ENCODE measurements around the gene SPARCL1. TPM values are rescaled to one million over a fixed set of nuclear protein-coding genes. Genes with fewer than 3 reads are reported as not detected.

The SPARCL1 gene
- total RNA-seq, 2 experiments from 2014 or later = not detected

- Mint-ChIP-seq H3K4me3 (no peak overlapping the region), H3K9me3 (no peaks in the 10 kb centered on the region), H3K27me3 (peaks cover 4% of the 10 kb centered on the region), H3K27ac (no peak overlapping the region), H3K36me3 (no peaks in the 10 kb centered on the region), H3K4me1 (no peaks in the 10 kb centered on the region)
- no peak for DNase-seq
These were observed 18.0 kb upstream of the SPARCL1 start for GRCh38 chr4:87547016-87547708.

GRCh38 chr4:87545052-87545451 is 15.9 kb upstream of the SPARCL1 start:
- Mint-ChIP-seq H3K4me3 (no peak overlapping the region), H3K4me1 (no peaks in the 10 kb centered on the region), H3K27me3 (peaks cover 4% of the 10 kb centered on the region), H3K36me3 (no peaks in the 10 kb centered on the region), H3K9me3 (no peaks in the 10 kb centered on the region), H3K27ac (no peak overlapping the region)
- no peak for DNase-seq

GRCh38 chr4:87543835-87544461 is 14.8 kb upstream of the SPARCL1 start:
- no peak for DNase-seq
- no peaks in the 10 kb centered on the region for H3K36me3 Mint-ChIP-seq
- no peaks in the 10 kb centered on the region for H3K9me3 Mint-ChIP-seq
- H3K4me1 Mint-ChIP-seq = no peaks in the 10 kb centered on the region
- H3K27me3 Mint-ChIP-seq = peaks cover 4% of the 10 kb centered on the region
- H3K27ac Mint-ChIP-seq = no peak overlapping the region
- H3K4me3 Mint-ChIP-seq = no peak overlapping the region

- H3K9me3 Mint-ChIP-seq = no peaks in the 10 kb centered on the region
- peaks cover 4% of the 10 kb centered on the region for H3K27me3 Mint-ChIP-seq
- no peak overlapping the region for H3K27ac Mint-ChIP-seq
- H3K4me3 Mint-ChIP-seq = no peak overlapping the region
- no peak for DNase-seq
- no peaks in the 10 kb centered on the region for H3K4me1 Mint-ChIP-seq
- H3K36me3 Mint-ChIP-seq = no peaks in the 10 kb centered on the region
These were observed 13.6 kb upstream of the SPARCL1 start for GRCh38 chr4:87542734-87543312.

DNA sequence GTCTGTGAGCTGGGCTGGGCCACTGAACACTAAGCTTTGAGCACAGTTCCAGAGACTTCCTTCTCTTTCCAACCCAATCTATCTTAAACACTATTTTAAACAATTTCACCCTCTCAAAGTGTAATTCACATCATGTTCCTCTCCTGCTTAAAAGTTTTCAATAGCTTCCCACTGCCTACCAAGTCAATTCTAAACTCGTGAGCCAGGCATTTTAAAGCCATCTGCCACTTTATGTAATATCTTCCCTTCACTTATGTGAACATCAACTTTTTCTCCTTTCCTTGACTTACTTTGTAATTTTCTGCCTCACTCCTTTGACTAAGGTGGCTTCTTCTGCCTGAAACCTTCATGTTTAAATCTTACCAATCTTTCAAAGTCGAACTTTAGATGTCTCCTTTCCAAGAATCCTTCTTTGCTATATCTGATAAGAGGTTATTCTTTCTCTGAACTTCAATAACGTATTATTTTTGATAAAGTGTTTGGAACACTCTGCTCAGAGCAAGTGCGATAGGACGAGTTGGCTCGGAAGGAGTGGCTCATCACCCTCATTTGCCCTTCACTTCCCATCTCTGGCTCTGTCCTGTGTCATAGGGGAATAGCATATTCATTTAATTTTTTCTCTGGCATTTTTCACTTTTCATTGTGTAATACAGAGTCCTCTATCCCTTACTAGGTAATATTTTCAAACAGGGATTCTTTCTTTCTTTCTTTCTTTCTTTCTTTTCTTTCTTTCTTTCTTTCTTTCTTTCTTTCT is 13.0 kb upstream of the SPARCL1 start:
- H3K36me3 Mint-ChIP-seq = no peaks in the 10 kb centered on the region
- no peak for DNase-seq
- H3K4me3 Mint-ChIP-seq = no peak overlapping the region
- peaks cover 4% of the 10 kb centered on the region for H3K27me3 Mint-ChIP-seq
- no peaks in the 10 kb centered on the region for H3K4me1 Mint-ChIP-seq
- no peaks in the 10 kb centered on the region for H3K9me3 Mint-ChIP-seq
- H3K27ac Mint-ChIP-seq = no peak overlapping the region

DNA sequence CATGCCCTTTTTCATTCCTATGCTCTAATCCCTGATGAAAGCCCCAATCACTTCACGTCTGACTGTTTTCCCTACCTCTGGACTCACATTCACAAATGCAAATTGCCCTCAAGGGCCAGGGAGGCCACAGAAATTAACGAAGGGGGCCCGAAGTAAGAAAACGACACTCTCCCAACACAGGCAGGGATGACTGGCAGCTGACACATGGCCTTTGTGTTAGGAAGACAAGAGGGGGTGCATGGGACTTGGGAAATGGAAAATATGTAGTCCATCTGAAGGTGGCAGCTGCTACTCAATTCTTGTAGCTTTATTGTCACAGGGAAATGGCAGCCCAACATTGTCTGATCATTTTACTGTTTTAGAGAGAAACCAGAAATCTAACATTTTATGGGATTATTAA is 12.3 kb upstream of the SPARCL1 start:
- H3K36me3 Mint-ChIP-seq = no peaks in the 10 kb centered on the region
- no peaks in the 10 kb centered on the region for H3K4me1 Mint-ChIP-seq
- no peak overlapping the region for H3K4me3 Mint-ChIP-seq
- H3K27ac Mint-ChIP-seq = no peak overlapping the region
- DNase-seq = no peak
- H3K27me3 Mint-ChIP-seq = peaks cover 4% of the 10 kb centered on the region
- no peaks in the 10 kb centered on the region for H3K9me3 Mint-ChIP-seq

GRCh38 chr4:87540146-87541058 is 11.2 kb upstream of the SPARCL1 start:
- Mint-ChIP-seq H3K4me1 (no peaks in the 10 kb centered on the region), H3K9me3 (no peaks in the 10 kb centered on the region), H3K27ac (no peak overlapping the region), H3K27me3 (peaks cover 4% of the 10 kb centered on the region), H3K4me3 (no peak overlapping the region), H3K36me3 (no peaks in the 10 kb centered on the region)
- no peak for DNase-seq

DNA sequence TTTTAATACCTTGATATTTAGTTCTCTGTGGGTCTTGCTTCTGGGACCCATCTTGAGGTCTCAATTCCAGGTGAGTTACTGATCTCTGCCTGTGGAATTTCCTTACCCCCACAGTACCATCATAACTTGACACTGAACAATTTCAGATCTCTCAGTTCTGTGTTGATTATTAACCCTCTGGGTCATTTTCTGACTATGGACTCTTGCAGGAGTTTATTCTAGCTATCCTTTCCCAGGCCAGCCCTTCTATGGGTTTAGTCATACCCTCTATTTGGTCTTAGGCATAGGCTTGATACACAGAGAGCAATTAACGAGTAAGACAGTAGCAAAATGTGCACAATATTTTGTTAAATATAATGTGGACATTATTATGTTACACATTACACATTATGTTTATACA is 3.7 kb upstream of the SPARCL1 start:
- Mint-ChIP-seq H3K36me3 (no peaks in the 10 kb centered on the region), H3K27me3 (no peaks in the 10 kb centered on the region), H3K9me3 (no peaks in the 10 kb centered on the region), H3K4me3 (no peak overlapping the region), H3K27ac (no peak overlapping the region), H3K4me1 (no peaks in the 10 kb centered on the region)
- no peak for DNase-seq

GRCh38 chr4:87532109-87532508 is 2.9 kb upstream of the SPARCL1 start:
- no peaks in the 10 kb centered on the region for H3K27me3 Mint-ChIP-seq
- H3K9me3 Mint-ChIP-seq = no peaks in the 10 kb centered on the region
- no peak overlapping the region for H3K4me3 Mint-ChIP-seq
- no peaks in the 10 kb centered on the region for H3K36me3 Mint-ChIP-seq
- H3K4me1 Mint-ChIP-seq = no peaks in the 10 kb centered on the region
- DNase-seq = no peak
- H3K27ac Mint-ChIP-seq = no peak overlapping the region

GRCh38 chr4:87531621-87532020 is 2.4 kb upstream of the SPARCL1 start:
- Mint-ChIP-seq H3K27ac (no peak overlapping the region), H3K9me3 (no peaks in the 10 kb centered on the region), H3K36me3 (no peaks in the 10 kb centered on the region), H3K4me1 (no peaks in the 10 kb centered on the region), H3K4me3 (no peak overlapping the region), H3K27me3 (no peaks in the 10 kb centered on the region)
- no peak for DNase-seq

DNA sequence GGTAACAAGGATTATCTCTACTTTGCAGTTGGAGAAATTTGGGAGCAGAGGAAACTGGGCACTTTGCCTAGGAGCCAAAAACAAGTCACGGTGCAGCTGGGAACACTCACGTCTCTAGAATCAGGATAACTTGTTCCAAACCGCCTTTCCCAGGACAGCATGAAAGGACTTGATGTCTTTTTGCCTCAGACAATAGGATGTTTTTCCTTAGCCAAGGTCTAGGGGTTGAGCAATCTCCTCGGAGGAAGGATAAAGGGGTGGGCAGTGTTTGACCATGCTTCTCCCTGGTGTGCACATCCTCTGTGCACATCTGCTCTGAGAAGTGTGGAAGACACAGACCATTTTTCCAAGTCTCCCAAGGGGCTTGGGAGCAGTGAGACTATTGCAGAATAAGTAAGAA is 1.7 kb upstream of the SPARCL1 start:
- Mint-ChIP-seq H3K27ac (no peak overlapping the region), H3K4me3 (no peak overlapping the region), H3K4me1 (no peaks in the 10 kb centered on the region), H3K9me3 (no peaks in the 10 kb centered on the region), H3K27me3 (no peaks in the 10 kb centered on the region), H3K36me3 (no peaks in the 10 kb centered on the region)
- DNase-seq = no peak

DNA sequence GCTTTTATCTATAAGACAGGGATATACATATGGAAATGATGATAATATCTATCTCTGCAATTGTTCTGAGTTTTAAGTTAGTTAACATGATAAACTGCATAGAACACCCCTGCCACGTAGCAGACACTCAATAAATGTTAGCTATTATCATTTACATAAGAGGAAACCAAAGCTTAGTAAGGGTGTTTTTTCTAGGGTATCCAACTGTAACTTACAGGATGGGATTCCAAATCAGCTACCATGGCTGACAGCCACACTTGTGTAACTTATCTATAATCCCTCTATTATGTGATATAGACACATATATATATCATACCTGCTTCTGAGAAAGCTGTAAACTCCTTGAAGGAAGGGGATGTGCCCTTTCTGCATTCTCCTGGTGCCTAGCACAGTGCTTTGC is 1.1 kb upstream of the SPARCL1 start:
- Mint-ChIP-seq H3K27me3 (no peaks in the 10 kb centered on the region), H3K36me3 (no peaks in the 10 kb centered on the region), H3K4me1 (no peaks in the 10 kb centered on the region), H3K4me3 (no peak overlapping the region), H3K9me3 (no peaks in the 10 kb centered on the region), H3K27ac (no peak overlapping the region)
- no peak for DNase-seq

GRCh38 chr4:87527431-87528220 is 1.6 kb downstream of the SPARCL1 start:
- H3K9me3 Mint-ChIP-seq = peaks cover 4% of the 10 kb centered on the region
- H3K27ac Mint-ChIP-seq = no peak overlapping the region
- DNase-seq = no peak
- no peaks in the 10 kb centered on the region for H3K4me1 Mint-ChIP-seq
- H3K36me3 Mint-ChIP-seq = peaks cover 3% of the 10 kb centered on the region
- H3K27me3 Mint-ChIP-seq = no peaks in the 10 kb centered on the region
- no peak overlapping the region for H3K4me3 Mint-ChIP-seq

Measured in activated naive CD8-positive, alpha-beta T cell treated with anti-CD3 and anti-CD28 coated beads for 36 hours (primary cell).